Nephron progenitor cell (in vitro differentiated cells): ENCODE measurements around the gene KIF16B.

ENCODE experiments used
- DNase-seq: peaks from one replicate; pipeline ENCODE4 v3.0.0; 2021
- H3K27ac Mint-ChIP-seq: 2 replicates; pipeline ENCODE4 v1.8.0; 2021; ENCODE audit warnings: mild to moderate bottlenecking, moderate library complexity, mixed read lengths
- H3K27me3 Mint-ChIP-seq: 2 replicates; pipeline ENCODE4 v1.8.0; 2021; ENCODE audit warnings: mild to moderate bottlenecking, low read depth, mixed read lengths; ENCODE audit not compliant: poor library complexity
- H3K36me3 Mint-ChIP-seq: 2 replicates; pipeline ENCODE4 v1.8.0; 2021; ENCODE audit warnings: low read depth, mixed read lengths
- H3K4me1 Mint-ChIP-seq: 2 replicates; pipeline ENCODE4 v1.8.0; 2021; ENCODE audit warnings: mixed read lengths
- H3K4me3 Mint-ChIP-seq: 2 replicates; pipeline ENCODE4 v1.8.0; 2021; ENCODE audit warnings: mild to moderate bottlenecking, moderate library complexity, mixed read lengths
- H3K9me3 Mint-ChIP-seq: 2 replicates; pipeline ENCODE4 v1.8.0; 2021; ENCODE audit warnings: mild to moderate bottlenecking, moderate library complexity, mixed read lengths
- TF ChIP-seq, protein P1 (sequence below): fragments of 200-600 bp; sonication (generic); IDR thresholded peaks from 2 replicates; pipeline ENCODE4 v1.5.0; 2021; ENCODE audit warnings: antibody characterized with exemption

KIF16B gene

GRCh38 chr20:16609066-16609465 lies 35.8 kb upstream of the KIF16B start:
- peaks cover 3% of the 10 kb centered on the region for H3K9me3 Mint-ChIP-seq
- no peaks in the 10 kb centered on the region for H3K36me3 Mint-ChIP-seq
- H3K4me3 Mint-ChIP-seq = peak overlapping the region; percentile 67
- peaks cover 7% of the 10 kb centered on the region for H3K27me3 Mint-ChIP-seq
- DNase-seq = peak; percentile 19
- peak overlapping the region; percentile 97 for H3K27ac Mint-ChIP-seq
- H3K4me1 Mint-ChIP-seq = peaks cover 65% of the 10 kb centered on the region
- TF ChIP-seq, protein P1, sequence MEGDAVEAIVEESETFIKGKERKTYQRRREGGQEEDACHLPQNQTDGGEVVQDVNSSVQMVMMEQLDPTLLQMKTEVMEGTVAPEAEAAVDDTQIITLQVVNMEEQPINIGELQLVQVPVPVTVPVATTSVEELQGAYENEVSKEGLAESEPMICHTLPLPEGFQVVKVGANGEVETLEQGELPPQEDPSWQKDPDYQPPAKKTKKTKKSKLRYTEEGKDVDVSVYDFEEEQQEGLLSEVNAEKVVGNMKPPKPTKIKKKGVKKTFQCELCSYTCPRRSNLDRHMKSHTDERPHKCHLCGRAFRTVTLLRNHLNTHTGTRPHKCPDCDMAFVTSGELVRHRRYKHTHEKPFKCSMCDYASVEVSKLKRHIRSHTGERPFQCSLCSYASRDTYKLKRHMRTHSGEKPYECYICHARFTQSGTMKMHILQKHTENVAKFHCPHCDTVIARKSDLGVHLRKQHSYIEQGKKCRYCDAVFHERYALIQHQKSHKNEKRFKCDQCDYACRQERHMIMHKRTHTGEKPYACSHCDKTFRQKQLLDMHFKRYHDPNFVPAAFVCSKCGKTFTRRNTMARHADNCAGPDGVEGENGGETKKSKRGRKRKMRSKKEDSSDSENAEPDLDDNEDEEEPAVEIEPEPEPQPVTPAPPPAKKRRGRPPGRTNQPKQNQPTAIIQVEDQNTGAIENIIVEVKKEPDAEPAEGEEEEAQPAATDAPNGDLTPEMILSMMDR = no peak

- Mint-ChIP-seq H3K36me3 (no peaks in the 10 kb centered on the region), H3K27ac (peak overlapping the region; percentile 95), H3K4me1 (peaks cover 57% of the 10 kb centered on the region), H3K27me3 (peaks cover 7% of the 10 kb centered on the region), H3K4me3 (peak overlapping the region; percentile 41), H3K9me3 (peaks cover 3% of the 10 kb centered on the region)
- TF ChIP-seq, protein P1 = no peak
- DNase-seq = no peak
These were observed 35.0 kb upstream of the KIF16B start for GRCh38 chr20:16608277-16608650.

- Mint-ChIP-seq H3K36me3 (no peaks in the 10 kb centered on the region), H3K27ac (peak overlapping the region; percentile 95), H3K9me3 (peaks cover 3% of the 10 kb centered on the region), H3K4me1 (peaks cover 51% of the 10 kb centered on the region), H3K27me3 (peaks cover 7% of the 10 kb centered on the region), H3K4me3 (peak overlapping the region; percentile 41)
- TF ChIP-seq, protein P1 = no peak
- peak; percentile 19 for DNase-seq
These were observed 34.4 kb upstream of the KIF16B start for GRCh38 chr20:16607364-16608276.

DNA sequence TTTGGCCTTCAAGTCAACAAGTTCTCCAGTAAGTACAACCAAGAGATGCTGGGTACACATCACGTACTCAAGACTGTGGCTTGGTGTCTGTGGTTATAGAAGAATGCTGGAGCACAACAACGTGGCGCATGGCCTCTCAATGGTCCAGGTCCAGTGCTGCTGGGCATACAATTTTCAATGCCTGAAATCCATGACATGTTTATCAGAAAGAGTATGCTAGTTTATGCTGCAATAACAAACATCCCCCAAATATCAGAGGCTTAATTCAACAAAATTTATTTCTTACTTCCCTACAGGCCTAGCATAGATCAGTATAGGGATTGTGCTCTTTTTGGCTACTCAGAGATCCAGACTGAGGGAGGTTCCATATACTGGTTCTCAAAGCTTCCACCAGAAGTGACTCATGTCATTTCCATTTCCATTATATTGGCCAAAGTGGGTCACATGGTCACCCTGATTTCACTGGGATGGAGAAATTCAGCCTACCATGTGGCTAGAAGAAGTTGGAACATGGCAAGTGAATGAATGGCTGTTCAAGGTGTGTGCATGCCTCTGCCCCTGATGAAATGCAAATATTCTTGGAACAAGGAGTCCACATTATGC lies 33.3 kb upstream of the KIF16B start:
- TF ChIP-seq, protein P1 = no peak
- Mint-ChIP-seq H3K9me3 (peaks cover 3% of the 10 kb centered on the region), H3K4me1 (peaks cover 49% of the 10 kb centered on the region), H3K36me3 (no peaks in the 10 kb centered on the region), H3K27ac (peak overlapping the region; percentile 95), H3K4me3 (peak overlapping the region; percentile 41), H3K27me3 (peaks cover 9% of the 10 kb centered on the region)
- no peak for DNase-seq

- no peaks in the 10 kb centered on the region for H3K4me1 Mint-ChIP-seq
- H3K27me3 Mint-ChIP-seq = peaks cover 13% of the 10 kb centered on the region
- no peaks in the 10 kb centered on the region for H3K36me3 Mint-ChIP-seq
- no peaks in the 10 kb centered on the region for H3K9me3 Mint-ChIP-seq
- TF ChIP-seq, protein P1 = no peak
- no peak overlapping the region for H3K4me3 Mint-ChIP-seq
- H3K27ac Mint-ChIP-seq = peak overlapping the region; percentile 30
- DNase-seq = no peak
These were observed 27.8 kb upstream of the KIF16B start for GRCh38 chr20:16601047-16601446.
